Stimulated activated CD4-positive, alpha-beta T cell treated with anti-CD3 and anti-CD28 coated beads, Interleukin-1b, Interleukin-23, amount 100 ng/mL, for 1 hour (primary cell): Measurements from ENCODE around the gene CLIC1.

ENCODE experiments used
- DNase-seq, 2 donors: peaks; one replicate each; pipeline ENCODE4 v3.0.0-alpha.2; 2020; ENCODE audit warnings: low read depth in 2 of 2

Gene CLIC1

GRCh38 chr6:31737991-31738979, 2.0 kb upstream of the CLIC1 start:
- peak in 1 of 2 donors; percentile 22 for DNase-seq

- DNase-seq, result no peak
Observed at GRCh38 chr6:31737315-31737990, 1.1 kb upstream of the CLIC1 start.

- no peak for DNase-seq
Observed at GRCh38 chr6:31736768-31737314, 511 bp upstream of the CLIC1 start.

- DNase-seq, result no peak
Observed at GRCh38 chr6:31734821-31735406, 1.4 kb downstream of the CLIC1 start.

- no peak for DNase-seq
Observed at GRCh38 chr6:31734247-31734820, 2.0 kb downstream of the CLIC1 start.

GRCh38 chr6:31733734-31734133, 2.6 kb downstream of the CLIC1 start:
- no peak for DNase-seq

- no peak for DNase-seq
Observed at GRCh38 chr6:31732029-31732428, 4.3 kb downstream of the CLIC1 start.

GRCh38 chr6:31730631-31731086, 5.7 kb downstream of the CLIC1 start:
- DNase-seq, result no peak

- DNase-seq, result peak in 1 of 2 donors; percentile 50
Observed at GRCh38 chr6:31729979-31730630, 6.2 kb downstream of the CLIC1 start.

- peak; percentile 60 for DNase-seq
Observed at GRCh38 chr6:31729515-31729978, 6.8 kb downstream of the CLIC1 start.

GRCh38 chr6:31728767-31729514, 7.4 kb downstream of the CLIC1 start, which contains the start of gene DDAH2:
TSS of gene DDAH2 (minus strand) at chr6:31729299. CDS start at chr6:31729161, 138 bp downstream.
- no peak for DNase-seq

- no peak for DNase-seq
Observed at GRCh38 chr6:31727717-31728671, 8.3 kb downstream of the CLIC1 start.

GRCh38 chr6:31727034-31727716, 9.2 kb downstream of the CLIC1 start:
- DNase-seq, result no peak

GRCh38 chr6:31725502-31726350, 10.6 kb downstream of the CLIC1 start:
- no peak for DNase-seq

GRCh38 chr6:31723980-31724691, 12.2 kb downstream of the CLIC1 start:
- DNase-seq, result no peak

- no peak for DNase-seq
Observed at GRCh38 chr6:31723245-31723979, 12.9 kb downstream of the CLIC1 start, which contains the start of gene MPIG6B. TSS of gene MPIG6B (plus strand) at chr6:31723373. CDS start at chr6:31723384, 11 bp downstream.
